GM19463 (cell line): ENCODE measurements around the gene INTS11.

ENCODE experiments used
- ATAC-seq: cut with Tn5 transposase; IDR thresholded peaks from one replicate; pipeline ENCODE4 v1.9.1; 2021; ENCODE audit warnings: mild to moderate bottlenecking, moderate library complexity; ENCODE audit not compliant: unreplicated experiment

The INTS11 gene

DNA sequence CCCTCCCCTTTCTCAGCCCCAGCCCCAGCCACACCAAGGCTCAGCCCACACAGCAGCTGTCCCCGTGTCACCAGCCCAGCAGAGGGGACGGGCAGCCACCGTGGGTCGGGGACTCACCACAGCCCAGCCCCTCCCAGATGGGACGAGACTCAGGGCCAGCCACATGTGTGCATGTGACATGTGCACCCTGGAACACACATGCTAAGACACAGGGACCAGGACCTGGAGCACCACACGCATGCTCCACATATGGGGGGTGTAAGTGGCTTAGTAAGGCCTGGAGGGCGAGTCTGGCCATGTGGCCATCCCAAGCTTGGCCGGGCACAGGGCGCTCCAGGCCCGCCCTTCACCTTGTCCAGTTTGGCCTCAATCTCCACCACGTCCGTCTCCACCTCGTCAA is 20.7 kb downstream of the INTS11 start:
- ATAC-seq: no peak

DNA sequence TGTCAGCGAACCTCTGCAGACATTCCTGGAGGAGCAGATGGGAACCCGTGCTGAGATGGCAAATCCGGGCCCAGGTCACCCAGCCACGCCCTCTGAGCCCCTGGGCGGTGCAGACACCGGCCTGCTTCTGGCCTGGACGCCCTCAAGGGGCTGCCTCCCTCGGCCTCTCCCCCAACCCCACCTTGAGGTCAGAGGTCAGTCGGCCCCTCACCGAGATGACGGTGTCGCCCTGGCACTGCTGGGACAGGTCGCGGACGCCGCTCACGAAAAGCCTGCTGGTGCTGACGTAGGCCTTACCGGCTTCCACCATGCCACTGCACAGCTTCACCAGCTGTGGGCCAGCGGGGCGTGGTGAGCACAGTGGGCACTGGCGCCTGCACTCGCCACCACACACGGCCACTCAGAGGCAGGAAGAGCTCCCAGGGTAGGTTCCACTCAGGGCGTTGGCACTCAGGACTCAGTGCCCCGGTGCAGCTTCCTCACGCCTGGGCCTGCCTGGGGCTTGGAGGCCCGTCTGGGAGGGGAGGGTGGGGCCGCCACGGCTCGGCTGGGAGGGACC is 21.4 kb downstream of the INTS11 start:
- no peak for ATAC-seq

DNA sequence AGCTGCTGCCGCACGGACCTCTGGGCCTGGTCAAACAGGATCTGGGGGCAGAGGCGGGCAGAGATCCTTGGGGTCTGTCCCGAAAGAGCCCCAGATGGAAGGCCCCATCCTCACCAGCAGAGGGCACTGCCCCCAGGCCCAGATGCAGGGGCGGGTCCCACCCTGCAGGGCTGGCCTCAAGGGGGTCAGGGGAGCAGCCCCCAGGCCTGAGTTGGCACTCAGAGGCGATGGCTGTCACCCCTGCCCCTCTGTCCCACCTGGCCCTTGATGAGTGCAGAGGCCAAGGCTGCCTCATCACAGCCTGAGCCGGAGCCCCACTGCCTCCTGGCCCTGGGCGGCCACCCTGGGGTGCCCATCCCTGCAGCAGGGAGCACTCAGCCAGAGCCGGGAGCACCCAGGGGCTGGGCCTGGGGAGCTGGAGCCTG is 22.4 kb downstream of the INTS11 start:
- ATAC-seq: no peak

DNA sequence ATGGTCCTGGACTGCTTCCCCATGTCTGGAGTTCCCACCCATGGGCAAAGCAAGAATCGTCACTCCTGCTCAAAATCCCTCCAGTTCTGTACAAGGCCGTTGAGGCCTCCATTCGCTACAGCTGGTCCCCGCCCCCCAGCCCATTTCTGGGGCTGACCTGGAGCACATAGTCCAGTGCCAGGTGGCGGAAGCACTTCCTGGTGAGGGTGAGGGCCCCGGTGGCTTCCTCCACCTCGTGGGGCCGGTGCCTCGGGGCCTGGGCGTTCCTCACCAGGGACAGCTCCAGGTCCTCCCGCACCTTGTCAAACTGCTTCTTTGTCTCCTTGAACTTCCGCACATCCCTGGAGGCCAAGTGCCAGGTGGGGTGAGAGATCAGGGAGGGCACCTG is 24.1 kb downstream of the INTS11 start:
- no peak for ATAC-seq

DNA sequence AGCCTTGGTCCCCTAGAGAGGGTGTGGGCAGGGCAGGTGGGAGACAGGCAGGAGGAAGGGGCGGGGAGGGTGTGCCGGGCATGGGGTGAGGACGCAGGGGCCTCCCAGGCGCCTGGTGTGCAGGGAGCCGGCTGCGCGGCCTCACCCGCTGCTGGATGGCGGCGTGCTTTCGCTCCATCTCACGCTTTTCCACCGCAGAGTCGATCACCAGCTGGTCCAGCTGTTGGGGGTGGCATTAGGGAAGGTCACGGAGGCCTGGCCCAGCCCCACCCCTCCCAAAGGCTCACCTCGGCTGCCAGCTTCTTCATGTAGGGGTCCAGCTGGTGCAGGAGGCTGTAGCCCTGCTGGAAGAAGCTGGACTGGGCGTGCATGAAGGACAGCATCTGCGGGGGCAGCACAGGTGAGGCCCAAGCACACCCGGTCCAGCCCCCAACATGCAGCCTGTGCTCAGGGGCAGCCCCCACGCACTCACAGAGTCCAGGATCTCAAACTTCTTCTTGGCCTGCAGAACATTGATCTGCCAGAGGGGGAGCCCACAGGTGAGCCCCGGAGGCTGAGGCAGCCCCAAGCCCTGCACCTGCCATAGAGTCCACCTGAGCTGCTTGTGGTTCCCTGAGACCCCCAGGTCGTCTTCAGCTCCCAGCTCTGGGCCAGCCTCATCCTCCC is 24.6 kb downstream of the INTS11 start:
- ATAC-seq: no peak

DNA sequence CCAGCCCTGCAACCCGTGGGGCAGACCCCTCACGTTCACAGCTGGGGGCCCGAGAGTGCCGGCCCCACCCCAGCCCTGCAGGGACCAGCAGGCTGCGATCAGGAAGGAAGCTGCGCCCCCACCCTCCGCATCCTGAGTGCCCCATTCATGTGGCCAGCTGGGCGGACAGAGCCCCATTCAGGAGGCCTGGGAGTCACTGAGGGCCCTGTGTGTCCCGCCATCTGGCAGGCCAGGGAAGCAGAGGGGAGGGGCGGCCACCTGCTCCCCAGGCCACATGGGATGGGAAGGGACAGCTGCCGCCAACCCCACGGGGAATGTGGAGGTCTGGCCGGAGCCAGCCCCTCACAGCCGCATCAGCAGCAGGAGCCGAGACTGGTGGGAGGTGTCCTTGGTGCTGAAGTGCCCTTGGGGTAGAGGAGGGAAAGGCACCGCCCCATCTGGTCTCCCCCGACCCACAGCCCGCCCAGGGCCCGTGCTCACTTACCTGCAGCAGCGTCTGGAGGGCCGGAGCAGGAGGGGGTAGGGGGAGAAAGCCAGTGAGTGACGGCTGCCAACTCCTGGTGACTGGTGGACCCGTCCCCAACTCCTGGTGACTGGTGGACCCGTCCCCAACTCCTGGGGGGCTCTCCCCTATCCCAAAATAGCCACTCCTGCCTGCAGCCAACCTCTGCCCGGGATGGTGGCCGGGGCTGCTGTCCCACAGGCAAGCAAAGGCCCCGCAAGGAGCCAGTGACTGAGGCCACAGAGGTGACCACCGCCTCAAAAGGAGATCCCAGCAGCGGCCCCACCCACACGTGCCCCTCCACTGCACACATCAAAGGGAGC is 25.4 kb downstream of the INTS11 start:
- no peak for ATAC-seq

DNA sequence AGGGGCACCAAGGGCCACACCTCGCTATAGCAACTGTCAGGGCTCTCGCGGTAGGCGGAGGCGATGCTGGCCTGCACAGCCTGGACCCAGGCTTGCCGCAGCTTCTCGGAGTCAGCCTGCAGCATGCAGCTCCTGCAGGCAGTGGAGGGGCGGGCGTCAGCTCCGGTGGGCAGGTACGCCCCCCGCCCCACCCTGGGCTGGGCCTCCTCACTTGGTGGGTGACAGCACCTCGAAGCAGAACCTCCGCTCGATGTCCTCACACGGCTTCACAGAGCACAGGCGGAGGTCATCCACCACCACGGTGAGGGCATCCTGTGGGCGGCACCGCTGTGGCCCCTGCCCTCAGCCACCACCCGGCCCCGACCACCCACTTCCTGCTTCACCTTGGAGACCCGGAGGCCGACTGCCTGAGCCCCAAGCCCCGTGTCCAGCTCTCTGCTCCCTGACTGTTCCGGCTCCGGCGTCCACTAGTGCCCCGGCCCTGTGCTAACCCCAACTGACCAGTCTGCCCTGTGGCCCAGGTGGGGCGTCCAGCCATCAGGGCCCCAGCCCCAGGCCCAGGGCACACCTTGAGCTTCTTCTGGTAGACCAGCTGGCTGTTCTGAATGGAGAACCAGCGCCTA is 26.5 kb downstream of the INTS11 start:
- ATAC-seq: no peak

DNA sequence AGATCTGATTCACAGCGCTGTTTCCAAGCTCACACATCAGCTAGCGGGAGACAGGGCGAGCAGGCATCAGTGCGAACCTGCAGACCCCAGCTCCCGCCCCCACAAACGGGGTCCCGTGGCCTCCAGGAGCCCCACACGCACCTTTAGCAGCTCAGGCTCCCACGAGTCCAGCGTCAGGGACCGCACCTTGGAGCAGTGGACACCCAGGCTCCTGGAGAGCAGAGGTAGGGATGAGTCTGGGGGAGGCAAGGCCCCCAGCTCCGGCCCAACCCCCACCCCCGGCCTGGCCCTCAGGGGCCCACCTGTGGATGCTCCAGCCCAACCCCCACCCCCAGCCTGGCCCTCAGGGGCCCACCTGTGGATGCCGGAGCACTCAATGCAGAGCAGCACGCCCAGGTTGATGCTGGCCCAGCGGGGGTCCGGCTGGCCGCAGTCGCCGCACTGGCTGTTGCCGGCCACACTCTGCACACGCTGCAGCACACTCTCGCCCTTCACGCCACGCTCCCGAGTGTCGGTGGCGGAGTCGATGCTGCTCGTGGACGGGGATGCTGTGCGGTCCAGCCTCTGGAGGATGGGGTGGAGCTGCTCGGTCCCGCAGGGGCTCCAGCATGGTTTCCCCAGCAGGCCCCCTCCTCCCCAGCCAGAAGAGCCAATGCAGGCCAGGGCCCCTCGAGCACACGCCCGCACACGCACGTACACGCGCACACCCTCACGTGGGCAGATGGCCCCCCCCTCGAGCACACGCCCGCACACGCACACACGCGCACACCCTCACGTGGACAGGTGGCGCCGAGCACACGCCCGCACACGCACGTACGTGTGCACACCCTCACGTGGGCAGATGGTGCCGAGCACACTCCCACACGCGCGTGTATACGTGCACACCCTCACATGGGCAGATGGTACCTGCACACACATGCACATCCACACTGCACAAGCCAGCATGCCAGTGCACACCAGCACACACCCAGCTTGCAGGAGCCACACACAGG is 28.1 kb downstream of the INTS11 start:
- no peak for ATAC-seq

DNA sequence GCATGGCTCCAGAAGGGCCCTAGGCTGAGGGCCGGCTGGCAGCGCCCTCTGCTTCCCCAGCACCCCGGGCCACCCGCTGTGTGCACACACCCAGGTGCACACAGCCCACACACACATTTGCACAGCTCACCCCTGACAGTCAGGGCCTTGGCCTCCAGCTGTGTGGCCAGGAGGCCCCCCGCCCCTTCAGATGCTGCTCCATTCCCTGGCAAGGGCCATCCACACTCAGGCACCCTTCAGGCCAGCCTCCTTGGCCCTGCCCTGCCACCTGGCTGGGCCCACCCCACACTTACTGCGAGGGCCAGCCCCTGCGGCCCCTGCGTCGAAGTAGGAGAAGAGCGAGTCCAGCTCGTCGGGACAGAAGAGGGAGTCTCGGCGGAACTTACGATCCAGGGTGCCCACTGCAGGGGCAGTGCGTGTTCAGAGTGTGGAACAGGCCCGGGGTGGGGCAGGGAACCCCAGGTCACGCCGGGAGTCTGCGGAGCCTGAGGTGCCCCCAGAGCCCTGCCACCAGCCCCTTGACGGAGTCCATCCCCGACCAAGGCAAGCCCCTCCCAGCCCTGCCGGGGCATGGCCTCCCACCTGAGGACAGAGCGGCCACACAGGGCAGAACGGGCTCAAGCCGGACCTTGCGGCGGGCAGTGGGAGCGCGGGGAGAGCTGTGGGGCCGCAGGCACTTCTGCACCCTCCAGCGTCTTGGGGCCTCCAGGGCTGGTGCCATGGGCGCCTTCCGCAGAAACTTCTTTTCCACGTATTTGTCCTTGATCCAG is 29.1 kb downstream of the INTS11 start:
- ATAC-seq: no peak

DNA sequence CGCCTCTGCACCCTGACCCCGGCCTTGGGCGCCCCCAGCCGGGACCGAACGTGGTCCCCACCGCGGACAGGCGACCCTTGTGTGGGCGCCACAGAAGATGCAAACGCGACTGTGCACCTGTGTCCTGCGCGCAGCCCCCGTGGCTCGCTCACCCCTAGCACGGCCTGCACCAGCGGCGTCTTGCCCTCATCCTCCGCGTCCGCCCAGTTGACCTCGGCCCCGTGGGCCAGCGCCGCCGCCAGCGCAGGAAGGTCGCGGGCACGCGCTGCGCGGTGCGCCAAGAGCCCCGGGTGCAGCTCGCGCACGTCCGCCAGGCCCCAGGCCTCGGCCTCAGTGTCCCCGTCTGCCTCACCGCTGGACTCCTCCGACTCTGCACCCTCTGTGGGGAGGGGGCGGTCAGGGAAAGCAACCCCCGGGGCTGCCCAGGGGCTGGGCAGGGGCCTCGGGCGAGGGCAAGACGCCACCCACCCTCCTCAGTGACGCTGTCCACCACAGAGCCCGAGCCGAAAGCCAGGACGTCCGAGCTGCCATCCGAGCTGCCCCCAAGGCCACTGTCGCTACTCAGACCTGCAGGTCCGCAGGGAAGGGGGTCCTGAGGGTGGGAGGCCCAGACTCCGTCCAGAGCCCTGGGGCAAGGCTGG is 30.1 kb downstream of the INTS11 start:
- no peak for ATAC-seq

DNA sequence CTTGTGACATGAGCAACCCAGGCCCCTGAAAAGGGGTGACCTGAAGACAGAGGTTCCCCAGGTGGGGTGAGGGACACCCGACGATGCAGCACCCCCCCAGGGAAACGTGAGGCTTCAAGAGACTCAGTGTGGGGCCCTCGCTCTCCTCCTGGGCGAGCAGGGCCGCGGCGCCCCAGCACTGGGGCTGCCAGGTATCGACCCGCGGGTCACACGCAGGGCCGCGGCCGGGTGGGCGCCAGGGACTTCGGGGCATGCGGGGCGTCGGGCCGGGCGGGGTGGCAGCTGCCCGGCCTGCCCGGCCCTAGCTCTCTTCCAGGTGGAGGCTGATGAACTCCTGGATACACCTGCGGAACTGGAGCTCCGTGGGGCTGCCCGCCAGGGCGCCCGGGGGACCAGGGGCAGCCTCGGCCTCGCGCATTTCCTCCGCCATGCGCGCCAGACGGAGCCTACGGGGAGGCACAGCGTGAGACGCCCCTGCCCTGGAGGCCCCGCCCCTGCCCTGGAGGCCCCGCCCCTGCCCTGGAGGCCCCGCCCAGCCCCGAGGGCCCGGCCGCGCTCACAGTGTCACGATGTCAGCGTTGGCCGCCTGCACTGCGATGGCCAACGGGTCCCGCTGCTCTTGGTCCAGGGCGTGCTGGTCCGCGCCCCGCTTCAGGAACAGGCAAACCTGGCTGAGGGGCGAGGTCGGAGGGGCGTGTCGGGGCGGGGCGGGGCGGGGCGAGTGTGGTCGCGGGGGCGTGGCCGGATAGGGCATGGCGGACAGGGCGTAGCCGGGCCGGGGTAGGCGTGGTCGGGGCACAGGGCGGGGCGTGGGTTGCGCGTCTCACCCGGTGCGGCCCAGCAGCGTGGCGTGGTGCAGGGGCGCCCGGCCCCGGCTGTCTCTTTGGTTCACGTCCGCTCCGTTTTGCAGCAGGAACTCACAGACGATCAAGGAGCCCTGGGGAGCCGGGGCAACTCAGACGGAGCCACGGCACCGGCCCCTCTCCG is 30.9 kb downstream of the INTS11 start:
- no peak for ATAC-seq

DNA sequence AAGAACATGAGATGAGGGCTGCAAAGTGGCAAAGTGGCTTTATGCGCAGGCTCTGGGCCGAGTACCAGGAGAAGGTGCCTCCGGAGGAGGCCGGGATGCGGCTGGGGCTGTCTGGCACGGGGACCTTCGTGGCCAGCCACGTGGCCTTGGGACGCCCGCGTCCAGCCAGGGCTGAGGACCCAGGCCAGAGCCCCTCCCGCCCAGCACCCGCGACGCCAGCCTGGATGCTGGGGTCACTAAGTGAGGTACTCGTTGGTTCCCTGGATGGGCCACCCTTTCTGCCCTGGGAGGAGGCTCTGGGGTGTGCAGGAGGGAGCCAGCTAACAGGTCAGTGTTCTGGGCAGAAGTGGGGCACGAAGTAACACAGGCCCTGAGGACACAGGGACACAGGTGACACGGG is 31.6 kb downstream of the INTS11 start:
- no peak for ATAC-seq

DNA sequence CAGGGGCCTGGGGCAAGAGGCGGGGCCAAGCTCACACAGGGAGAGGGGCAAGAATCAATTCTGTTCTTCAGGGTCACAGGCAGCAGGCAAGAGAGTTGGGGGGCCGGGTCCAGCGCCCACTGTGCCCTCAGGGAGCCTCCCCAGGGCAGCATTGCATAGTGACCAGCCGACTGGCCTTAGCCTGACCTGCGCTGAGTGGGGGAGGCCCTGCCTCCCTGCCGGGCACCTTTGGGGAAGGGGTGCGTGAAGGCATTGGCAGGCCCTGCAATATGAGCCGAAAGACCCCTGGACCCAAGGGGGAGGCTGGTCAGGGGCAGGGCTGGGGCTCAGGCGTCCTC is 32.0 kb downstream of the INTS11 start:
- ATAC-seq: no peak

DNA sequence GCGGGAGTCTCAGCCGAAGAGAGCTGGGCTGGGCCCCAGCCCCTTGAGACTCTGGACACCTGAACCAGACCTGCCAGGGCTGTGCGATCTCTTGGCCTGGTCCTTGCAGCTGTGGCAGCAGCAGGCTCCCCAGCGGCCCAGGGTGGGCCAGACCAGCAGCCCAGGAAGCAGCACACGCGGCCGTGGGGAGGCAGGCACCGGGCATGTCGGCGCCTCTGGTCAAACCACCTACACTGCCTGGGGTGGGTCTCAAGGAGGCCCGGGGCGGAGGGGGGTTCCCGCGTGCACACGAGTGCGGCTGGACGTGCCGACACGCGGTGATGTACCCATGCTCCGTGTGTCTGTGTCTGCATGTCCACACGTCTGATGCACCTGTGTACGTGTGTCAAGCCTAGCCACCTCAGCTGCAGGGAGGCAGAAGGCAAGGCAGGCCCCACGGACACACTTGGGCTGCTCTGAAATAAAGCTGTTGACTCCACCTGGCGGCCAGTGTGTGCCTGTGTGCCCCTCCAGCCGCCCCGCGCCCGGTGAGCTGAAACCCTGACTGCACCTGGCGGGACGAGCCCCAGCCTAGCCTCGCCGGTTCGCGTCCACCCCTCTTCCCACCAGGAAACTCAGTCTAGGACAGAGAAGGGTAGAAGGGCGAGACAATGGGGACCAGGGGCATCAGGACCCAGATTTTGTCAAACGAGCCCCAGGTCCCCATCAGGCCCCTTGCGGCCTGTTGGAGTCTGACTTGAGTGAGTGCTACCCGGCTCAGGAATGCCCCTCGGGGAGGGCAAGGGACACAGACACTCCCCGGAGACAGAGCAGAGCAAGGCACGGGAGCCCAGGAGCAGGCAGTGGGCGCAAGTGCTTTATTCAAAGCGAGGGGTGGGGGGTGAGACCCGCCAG is 32.7 kb downstream of the INTS11 start:
- ATAC-seq: no peak

DNA sequence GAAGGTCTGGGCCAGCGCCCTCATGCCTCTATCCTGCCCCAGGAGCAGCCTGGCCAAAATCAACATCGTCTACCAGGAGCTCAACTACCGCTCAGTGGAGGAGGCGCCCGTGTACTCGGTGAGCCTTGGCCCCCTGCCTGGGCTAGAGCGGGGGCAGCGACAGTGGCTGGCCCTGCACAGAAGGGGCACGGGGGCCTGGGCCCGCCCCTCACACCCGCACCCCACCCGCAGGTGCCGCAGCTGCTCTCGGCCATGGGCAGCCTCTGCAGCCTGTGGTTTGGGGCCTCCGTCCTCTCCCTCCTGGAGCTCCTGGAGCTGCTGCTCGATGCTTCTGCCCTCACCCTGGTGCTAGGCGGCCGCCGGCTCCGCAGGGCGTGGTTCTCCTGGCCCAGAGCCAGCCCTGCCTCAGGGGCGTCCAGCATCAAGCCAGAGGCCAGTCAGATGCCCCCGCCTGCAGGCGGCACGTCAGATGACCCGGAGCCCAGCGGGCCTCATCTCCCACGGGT is 33.4 kb downstream of the INTS11 start:
- ATAC-seq: no peak

DNA sequence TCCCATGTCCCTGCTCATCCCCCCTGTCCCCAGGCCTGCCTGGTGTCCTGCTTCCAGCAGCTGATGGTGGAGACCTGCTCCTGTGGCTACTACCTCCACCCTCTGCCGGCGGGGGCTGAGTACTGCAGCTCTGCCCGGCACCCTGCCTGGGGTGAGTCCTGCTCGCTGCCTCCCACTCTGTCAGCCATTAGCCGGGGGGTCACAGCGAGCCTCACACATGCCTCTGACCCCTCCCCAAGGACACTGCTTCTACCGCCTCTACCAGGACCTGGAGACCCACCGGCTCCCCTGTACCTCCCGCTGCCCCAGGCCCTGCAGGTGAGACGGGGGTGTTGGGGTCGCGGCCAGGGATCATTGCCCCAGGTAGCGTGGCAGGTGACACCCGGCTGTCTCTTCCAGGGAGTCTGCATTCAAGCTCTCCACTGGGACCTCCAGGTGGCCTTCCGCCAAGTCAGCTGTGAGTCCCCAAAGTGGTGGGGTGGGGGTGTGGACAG is 34.2 kb downstream of the INTS11 start:
- no peak for ATAC-seq
